HG03457 (cell line): Measurements from ENCODE around the gene LANCL2.
A peak's percentile ranks its signal among the peaks of the same experiment; 100 is the strongest.
"Not testable (repeated sequence)": the region's sequence is repeated elsewhere in the genome, so short reads cannot be mapped to it uniquely, and the experiment has no call there.

Source experiments
- ATAC-seq: cut with Tn5 transposase; IDR thresholded peaks from one replicate; pipeline ENCODE4 v1.9.1; 2021; ENCODE audit warnings: moderate number of reproducible peaks; ENCODE audit not compliant: unreplicated experiment

The LANCL2 gene

GRCh38 chr7:55402506-55402905 lies 37.4 kb downstream of the LANCL2 start:
- not testable (repeated sequence) for ATAC-seq

GRCh38 chr7:55405856-55406541 lies 40.9 kb downstream of the LANCL2 start:
- no peak for ATAC-seq

GRCh38 chr7:55409482-55410225 lies 44.5 kb downstream of the LANCL2 start:
- ATAC-seq, result no peak

- no peak for ATAC-seq
Measured at GRCh38 chr7:55410667-55411239, 45.6 kb downstream of the LANCL2 start.

- no peak for ATAC-seq
Measured at GRCh38 chr7:55411844-55412243, 46.7 kb downstream of the LANCL2 start.

GRCh38 chr7:55413442-55413841 lies 48.3 kb downstream of the LANCL2 start:
- no peak for ATAC-seq

- peak; percentile 83 for ATAC-seq
Measured at GRCh38 chr7:55415173-55415778, 50.1 kb downstream of the LANCL2 start.

GRCh38 chr7:55417456-55417855 lies 52.3 kb downstream of the LANCL2 start:
- ATAC-seq, result not testable (repeated sequence)

- ATAC-seq, result no peak
Measured at GRCh38 chr7:55420530-55420929, 55.4 kb downstream of the LANCL2 start.

GRCh38 chr7:55423277-55423711 lies 58.2 kb downstream of the LANCL2 start:
- ATAC-seq, result no peak

GRCh38 chr7:55423891-55424290 lies 58.8 kb downstream of the LANCL2 start:
- no peak for ATAC-seq

GRCh38 chr7:55425141-55425752 lies 60.1 kb downstream of the LANCL2 start:
- ATAC-seq, result no peak

- no peak for ATAC-seq
Measured at GRCh38 chr7:55426676-55427075, 61.5 kb downstream of the LANCL2 start.

GRCh38 chr7:55427342-55427741 lies 62.2 kb downstream of the LANCL2 start:
- ATAC-seq, result no peak

GRCh38 chr7:55427800-55428199 lies 62.7 kb downstream of the LANCL2 start:
- no peak for ATAC-seq

GRCh38 chr7:55429835-55430499 lies 64.8 kb downstream of the LANCL2 start:
- ATAC-seq, result no peak

- no peak for ATAC-seq
Measured at GRCh38 chr7:55431898-55432297, 66.8 kb downstream of the LANCL2 start.

- no peak for ATAC-seq
Measured at GRCh38 chr7:55432506-55432905, 67.4 kb downstream of the LANCL2 start.

GRCh38 chr7:55432939-55433784 lies 68.0 kb downstream of the LANCL2 start:
- no peak for ATAC-seq

- ATAC-seq, result no peak
Measured at GRCh38 chr7:55435466-55435865, 70.3 kb downstream of the LANCL2 start.
